PFSK-1 (cell line): ENCODE data around the gene CEP63.

Experiments used
- POLR2AphosphoS5 ChIP-seq: IDR thresholded peaks from 2 replicates; pipeline ENCODE4 v1.6.1; 2012; ENCODE audit warnings: low read depth, mild to moderate bottlenecking, control low read depth, low read length, moderate library complexity
- TAF1 ChIP-seq: IDR thresholded peaks from 2 replicates; pipeline ENCODE4 v1.6.1; 2012; ENCODE audit warnings: low read length, control low read depth, borderline replicate concordance; ENCODE audit not compliant: insufficient read depth

DNA sequence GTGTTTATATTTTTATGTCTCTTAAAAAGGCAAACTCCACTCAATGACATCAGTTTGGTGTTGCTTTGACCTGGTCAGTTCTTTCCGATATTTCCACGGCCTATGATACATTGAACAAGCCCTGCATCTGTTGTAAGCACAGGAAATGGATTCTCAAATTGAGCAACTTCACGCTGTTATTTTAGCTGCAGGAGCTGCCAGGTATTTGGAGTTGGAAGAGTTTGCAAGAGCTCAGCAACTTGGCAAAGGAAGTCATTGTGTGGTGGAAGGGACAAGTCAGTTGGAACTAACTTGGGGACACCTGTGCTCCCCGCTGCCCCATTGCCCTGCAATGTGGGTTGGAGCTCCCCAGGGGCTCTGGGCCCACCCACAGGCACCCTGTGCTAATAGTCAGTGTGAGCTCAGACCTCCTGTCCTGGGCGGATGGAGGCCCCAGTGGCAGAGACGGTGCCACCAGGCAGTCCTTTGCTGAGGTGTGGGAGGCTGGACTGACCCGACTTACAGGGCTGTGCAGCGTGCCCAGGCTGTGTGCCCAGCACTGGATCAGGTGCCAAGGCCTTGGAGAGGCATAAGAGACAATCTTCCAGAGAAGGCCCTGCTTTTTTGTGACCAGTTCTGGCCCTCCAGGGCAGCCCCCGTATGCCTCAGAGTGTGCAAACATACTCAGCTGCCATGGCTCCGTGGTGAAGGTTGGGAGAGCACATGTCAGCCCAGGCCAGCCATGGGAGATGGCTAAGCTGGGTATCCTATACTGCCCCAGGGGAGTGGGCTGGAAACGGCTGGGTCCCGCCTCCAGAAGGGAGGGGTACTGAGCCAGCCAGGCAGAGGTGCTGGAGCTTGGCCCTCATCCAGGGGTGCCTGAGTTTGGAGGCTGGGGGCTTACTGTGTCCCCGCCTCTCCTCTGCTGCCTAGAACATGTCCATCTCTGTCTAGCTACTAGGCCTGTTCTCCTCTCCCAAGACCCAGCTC lies 121.5 kb downstream of the CEP63 start:
- TF ChIP-seq TAF1 (no peak), POLR2AphosphoS5 (no peak)
